HCT116 (cell line): ENCODE data around the gene AGGF1. TPM values are rescaled to one million over a fixed set of nuclear protein-coding genes. Genes with fewer than 3 reads are reported as not detected.

ENCODE experiments used
- ATAC-seq: fragments of 200-7000 bp; cut with Tn5 transposase; 2 replicates; pipeline ENCODE4 v1.9.1; 2020; ENCODE audit warnings: mild to moderate bottlenecking, moderate library complexity
- BruUV-seq: library from RNA; stranded (reverse); fragments of 400-500 nt; replicated peaks from 2 replicates; lab custom pipeline; 2021; lab: Mats Ljungman, UMichigan
- CTCF ChIA-PET: fragments of 300-600 bp; sonication (Branson Sonifier 250); formaldehyde crosslinking; loops from one replicate; lab custom pipeline; 2021; ENCODE audit warnings: antibody characterized with exemption; lab: Charles Lee
- POLR2A ChIA-PET: fragments of 300-600, 350-600 bp; sonication (Branson Sonifier 250); formaldehyde crosslinking; loops from one replicate; lab custom pipeline; 2021; ENCODE audit warnings: antibody characterized with exemption; lab: Charles Lee
- RAD21 ChIA-PET, 2 experiments: fragments of 300-600 bp; sonication (Branson Sonifier 250); formaldehyde crosslinking; loops; one replicate each; lab custom pipeline; 2023; ENCODE audit warnings: low total read pairs in 2 of 2; ENCODE audit not compliant: uncharacterized antibody in 2 of 2, unreplicated experiment in 2 of 2, low non-redundant PET in 1 of 2; lab: Charles Lee
- DNase-seq: peaks from one replicate; pipeline ENCODE4 v3.0.0-alpha.2; 2010; ENCODE audit warnings: low read depth, low spot score
- H2AFZ ChIP-seq: fragments of 200-600 bp; shearing (Covaris generic), sonication (generic); 2 replicates; pipeline ENCODE4 v1.6.1; 2017; ENCODE audit warnings: low read depth, mixed run types, mixed read lengths, antibody characterized with exemption, low read length; ENCODE audit not compliant: poor library complexity, severe bottlenecking
- H3K27ac ChIP-seq: 2 replicates; pipeline ENCODE4 v1.5.1; 2012; ENCODE audit warnings: low read depth, low read length
- H3K27me3 ChIP-seq: fragments of 200-600 bp; sonication (generic); 2 replicates; pipeline ENCODE4 v1.6.1; 2016; ENCODE audit warnings: mixed run types, low read length, mixed read lengths; ENCODE audit not compliant: insufficient read depth
- H3K36me3 ChIP-seq, 2 experiments: fragments of 200-500 bp in 1 of 2; fragments of 200-600 bp in 1 of 2; sonication (Bioruptor generic) in 1 of 2; sonication (generic) in 1 of 2; 2 replicates each; pipeline versions ENCODE4 v1.5.1 to v1.6.1; 2014 to 2016; ENCODE audit warnings: low read length in 2 of 2, inconsistent platforms in 1 of 2, mixed read lengths in 1 of 2, mixed run types in 1 of 2; ENCODE audit not compliant: insufficient read depth in 2 of 2, control insufficient read depth in 1 of 2
- H3K4me1 ChIP-seq, 2 experiments: fragments of 200-600 bp in 1 of 2; sonication (generic) in 1 of 2; 2 replicates each; pipeline versions ENCODE4 v1.5.1 to v1.6.1; 2012 to 2017; ENCODE audit warnings: low read length in 2 of 2, inconsistent platforms in 1 of 2, mild to moderate bottlenecking in 1 of 2, mixed read lengths in 1 of 2, mixed run types in 1 of 2, moderate library complexity in 1 of 2; ENCODE audit not compliant: insufficient read depth in 2 of 2, control insufficient read depth in 1 of 2
- H3K4me2 ChIP-seq: fragments of 200-600 bp; sonication (generic); 2 replicates; pipeline ENCODE4 v1.6.1; 2017; ENCODE audit warnings: mixed run types, low read length, mixed read lengths
- H3K4me3 ChIP-seq, 2 experiments: fragments of 200-600 bp in 1 of 2; sonication (generic) in 1 of 2; replicated peaks in 1 of 2; 2 replicates each; pipeline ENCODE4 v1.5.1; 2011 to 2016; ENCODE audit warnings: low read length in 2 of 2, control low read depth in 1 of 2, low read depth in 1 of 2, mild to moderate bottlenecking in 1 of 2, mixed read lengths in 1 of 2, mixed run types in 1 of 2
- H3K79me2 ChIP-seq: fragments of 200-600 bp; sonication (generic); 2 replicates; pipeline ENCODE4 v1.6.1; 2017; ENCODE audit warnings: mild to moderate bottlenecking, mixed run types, low read length, moderate library complexity, mixed read lengths; ENCODE audit not compliant: insufficient read depth
- H3K9ac ChIP-seq: fragments of 200-600 bp; sonication (generic); 2 replicates; pipeline ENCODE4 v1.6.1; 2016; ENCODE audit warnings: low read length, mixed read lengths
- H3K9me2 ChIP-seq: fragments of 200-600 bp; sonication (generic), shearing (Covaris generic); 2 replicates; pipeline ENCODE4 v1.6.1; 2017; ENCODE audit warnings: mixed run types, mild to moderate bottlenecking, moderate library complexity; ENCODE audit not compliant: insufficient read depth
- H3K9me3 ChIP-seq, 2 experiments: fragments of 200-500 bp in 1 of 2; fragments of 200-600 bp in 1 of 2; sonication (Bioruptor generic) in 1 of 2; sonication (generic) in 1 of 2; 2 replicates each; pipeline ENCODE4 v1.6.1; 2014 to 2017; ENCODE audit warnings: low read length in 2 of 2, mixed read lengths in 2 of 2, inconsistent platforms in 1 of 2, low read depth in 1 of 2, mild to moderate bottlenecking in 1 of 2, mixed run types in 1 of 2, moderate library complexity in 1 of 2; ENCODE audit not compliant: control insufficient read depth in 1 of 2, insufficient read depth in 1 of 2
- H4K20me1 ChIP-seq: fragments of 200-600 bp; sonication (generic), shearing (Covaris generic); 2 replicates; pipeline ENCODE4 v1.6.1; 2017; ENCODE audit warnings: mixed run types, mild to moderate bottlenecking, moderate library complexity; ENCODE audit not compliant: insufficient read depth
- CBX3 ChIP-seq: IDR thresholded peaks from 2 replicates; pipeline ENCODE4 v1.6.1; 2012; ENCODE audit warnings: low read depth
- CEBPB ChIP-seq: IDR thresholded peaks from 2 replicates; pipeline ENCODE4 v1.6.1; 2012; ENCODE audit warnings: low read depth
- EGR1 ChIP-seq: IDR thresholded peaks from 2 replicates; pipeline ENCODE4 v1.6.1; 2012; ENCODE audit warnings: low read depth
- ELF1 ChIP-seq: IDR thresholded peaks from 2 replicates; pipeline ENCODE4 v1.6.1; 2012; ENCODE audit warnings: low read depth, borderline replicate concordance
- EZH2 ChIP-seq: fragments of 200-600 bp; sonication (generic); IDR thresholded peaks from 2 replicates; pipeline ENCODE4 v1.6.1; 2017; ENCODE audit warnings: antibody characterized with exemption, mixed run types
- EZH2phosphoT487 ChIP-seq: fragments of 200-600 bp; IDR thresholded peaks from 2 replicates; pipeline ENCODE4 v1.6.1; 2018; ENCODE audit warnings: antibody characterized with exemption, borderline replicate concordance
- JUND ChIP-seq: IDR thresholded peaks from 2 replicates; pipeline ENCODE4 v1.6.1; 2012
- MAX ChIP-seq: IDR thresholded peaks from 2 replicates; pipeline ENCODE4 v1.6.1; 2012
- POLR2A ChIP-seq: IDR thresholded peaks from 2 replicates; pipeline ENCODE4 v1.7.0; 2011; ENCODE audit warnings: borderline replicate concordance; ENCODE audit not compliant: insufficient read depth, insufficient read length; ENCODE audit errors: extremely low read depth
- POLR2AphosphoS5 ChIP-seq: IDR thresholded peaks from 2 replicates; pipeline ENCODE4 v1.6.1; 2011; ENCODE audit warnings: mild to moderate bottlenecking, low read depth, low read length, moderate library complexity
- RAD21 ChIP-seq: IDR thresholded peaks from 2 replicates; pipeline ENCODE4 v1.6.1; 2012; ENCODE audit warnings: low read depth, mild to moderate bottlenecking
- REST ChIP-seq: IDR thresholded peaks from 2 replicates; pipeline ENCODE4 v1.6.1; 2012; ENCODE audit warnings: low read depth
- SIN3A ChIP-seq: IDR thresholded peaks from 2 replicates; pipeline ENCODE4 v1.6.1; 2012; ENCODE audit warnings: low read depth
- SP1 ChIP-seq: IDR thresholded peaks from 2 replicates; pipeline ENCODE4 v1.6.1; 2012; ENCODE audit warnings: low read depth
- SRF ChIP-seq: IDR thresholded peaks from 2 replicates; pipeline ENCODE4 v1.6.1; 2012; ENCODE audit warnings: low read depth
- YY1 ChIP-seq: IDR thresholded peaks from 2 replicates; pipeline ENCODE4 v1.6.1; 2011; ENCODE audit warnings: low read length, low read depth, moderate library complexity, mild to moderate bottlenecking; ENCODE audit not compliant: insufficient replicate concordance; ENCODE audit errors: extremely low read depth
- ZBTB33 ChIP-seq: IDR thresholded peaks from 2 replicates; pipeline ENCODE4 v1.6.1; 2011; ENCODE audit warnings: mild to moderate bottlenecking, low read length, moderate library complexity; ENCODE audit not compliant: insufficient replicate concordance; ENCODE audit errors: extremely low read depth
- ZFX ChIP-seq: fragments of 450-650 bp; IDR thresholded peaks from 2 replicates; pipeline ENCODE4 v1.6.1; 2017
- ZNF274 ChIP-seq: fragments of 200-500 bp; sonication (Bioruptor generic); IDR thresholded peaks from 2 replicates; pipeline ENCODE4 v1.6.1; 2014; ENCODE audit warnings: mild to moderate bottlenecking, low read depth, low read length, inconsistent platforms
- intact Hi-C: fragments of 100-400 bp; cut with micrococcal nuclease; formaldehyde crosslinking; loops from 2 replicates; pipeline ENCODE4 v1.10.0; 2022
- total RNA-seq: library from RNA; stranded (reverse); gene quantifications from one replicate; pipeline ENCODE4 v1.2.1, GENCODE V29; 2021; ENCODE audit not compliant: unreplicated experiment

AGGF1 gene
- total RNA-seq, 1 experiment from 2014 or later, result 22.2 TPM

GRCh38 chr5:77086689-77087483 lies 56.7 kb downstream of the AGGF1 start, which contains the start of gene ZBED3:
TSS of gene ZBED3 (minus strand) at chr5:77087285. CDS start at chr5:77077878, 9,407 bp downstream.
- Histone ChIP-seq H3K36me3 (no peaks in the 10 kb centered on the region), H3K27me3 (no peaks in the 10 kb centered on the region), H3K4me1 (peaks cover 6 to 16% of the 10 kb centered on the region in 2 experiments; a peak in 2 of 4 replicates), H2AFZ (peak within 1 kb of the TSS; percentile 75), H3K9me2 (no peaks in the 10 kb centered on the region), H3K9me3 (no peaks in the 10 kb centered on the region), H3K4me3 (peak within 1 kb of the TSS; percentile 66 to 69), H3K27ac (peak within 1 kb of the TSS; percentile 86), H3K4me2 (peak within 1 kb of the TSS; percentile 85), H4K20me1 (no peaks in the 10 kb centered on the region), H3K79me2 (peaks cover 8% of the 10 kb centered on the region; the same call in 1 of the 2 replicates), H3K9ac (peak within 1 kb of the TSS; percentile 76)
- ChIA-PET POLR2A (interaction anchor here (0.6 to 1.4 kb wide), 3 partner anchors 10 to 347 kb away, joined by 3 to 5 read pairs (median 4); no protein-coding TSS in a partner anchor), RAD21 (no interaction called here), CTCF (interaction anchor here (1.0 to 1.6 kb wide), 2 partner anchors 9 to 219 kb away, joined by 3 to 4 read pairs; no protein-coding TSS in a partner anchor)
- intact Hi-C loops, result no loop called here
- DNase-seq (peak; percentile 71), ATAC-seq (peak; percentile 92)
- BruUV-seq, result no TSS peak
- TF ChIP-seq JUND (no peak), MAX (peak; percentile 82), SRF (no peak), POLR2A (peak; percentile 14), EZH2phosphoT487 (no peak), ZNF274 (no peak), EGR1 (0 out of 2 replicates have a peak, but pooled peaks have one; percentile 6), CBX3 (peak; percentile 2), ELF1 (no peak), EZH2 (no peak), SIN3A (peak; percentile 51; the same call in 1 of the 2 replicates), RAD21 (peak; percentile 24; the same call in 1 of the 2 replicates), CEBPB (peak; percentile 84), SP1 (peak; percentile 14; the same call in 1 of the 2 replicates), POLR2AphosphoS5 (peak; percentile 58), YY1 (peak; percentile 70), ZBTB33 (no peak), REST (no peak), ZFX (peak; percentile 84)
